AML-193 (cell line): ENCODE data around the gene SPATA20.
A peak's percentile ranks its signal among the peaks of the same experiment; 100 is the strongest.

Experiments
- DNase-seq, 2 experiments: peaks; one replicate each; lab custom pipeline; 2025; lab: John Stamatoyannopoulos, UW

Gene SPATA20

GRCh38 chr17:50559674-50560184 is 12.8 kb downstream of the SPATA20 start:
- no peak for DNase-seq

GRCh38 chr17:50560185-50560824 is 13.3 kb downstream of the SPATA20 start, which contains the start of gene CACNA1G:
Gene CACNA1G (plus strand): TSS chr17:50560715. CDS start chr17:50561460, 745 bp downstream.
- DNase-seq = peak; percentile 60 to 64

- no peak for DNase-seq
Observed at GRCh38 chr17:50560931-50561745, 14.2 kb downstream of the SPATA20 start.

- DNase-seq = no peak
Observed at GRCh38 chr17:50561746-50562141, 14.8 kb downstream of the SPATA20 start.

GRCh38 chr17:50562242-50563091 is 15.5 kb downstream of the SPATA20 start:
- DNase-seq = no peak

- DNase-seq = no peak
Observed at GRCh38 chr17:50563092-50563511, 16.1 kb downstream of the SPATA20 start.

- no peak for DNase-seq
Observed at GRCh38 chr17:50564916-50565315, 17.9 kb downstream of the SPATA20 start.

- no peak for DNase-seq
Observed at GRCh38 chr17:50565402-50566350, 18.7 kb downstream of the SPATA20 start.

GRCh38 chr17:50566886-50567285 is 19.9 kb downstream of the SPATA20 start:
- DNase-seq = no peak

GRCh38 chr17:50568659-50569058 is 21.7 kb downstream of the SPATA20 start:
- no peak for DNase-seq

GRCh38 chr17:50569592-50569991 is 22.6 kb downstream of the SPATA20 start:
- DNase-seq = no peak

- no peak for DNase-seq
Observed at GRCh38 chr17:50570032-50570431, 23.1 kb downstream of the SPATA20 start.

GRCh38 chr17:50570528-50570927 is 23.6 kb downstream of the SPATA20 start:
- DNase-seq = no peak

- no peak for DNase-seq
Observed at GRCh38 chr17:50571681-50572080, 24.7 kb downstream of the SPATA20 start.

- no peak for DNase-seq
Observed at GRCh38 chr17:50572541-50572940, 25.6 kb downstream of the SPATA20 start.

- no peak for DNase-seq
Observed at GRCh38 chr17:50573866-50574611, 27.1 kb downstream of the SPATA20 start.

GRCh38 chr17:50575581-50576210 is 28.7 kb downstream of the SPATA20 start:
- no peak for DNase-seq

- DNase-seq = no peak
Observed at GRCh38 chr17:50576864-50577263, 29.9 kb downstream of the SPATA20 start.

- DNase-seq = no peak
Observed at GRCh38 chr17:50577451-50577954, 30.5 kb downstream of the SPATA20 start.

GRCh38 chr17:50578173-50578572 is 31.2 kb downstream of the SPATA20 start:
- DNase-seq = no peak
